ENCODE measurements around the gene TMEM147. TPM values are rescaled to one million over a fixed set of nuclear protein-coding genes. Genes with fewer than 3 reads are reported as not detected.

Gene TMEM147
- total RNA-seq, 2 experiments from 2014 or later: 20.3 to 22.0 TPM

- peaks cover 19% of the 10 kb centered on the region in 2 experiments for H3K27me3 ChIP-seq (ENCODE audit: control insufficient read depth in 1 of 2, insufficient read depth in 2 of 2, low read length in 2 of 2)
- no peaks in the 10 kb centered on the region for H3K36me3 ChIP-seq (ENCODE audit: insufficient read depth, low read length)
- no peak within 1 kb of the TSS for H3K4me3 ChIP-seq (ENCODE audit: low read length)
- intact Hi-C loops (cut with DNase I, micrococcal nuclease): no loop called here
- no peak for DNase-seq
- H3K27me3 Mint-ChIP-seq: peaks cover 63% of the 10 kb centered on the region
- ChIA-PET POLR2A (no interaction called here), CTCF (no interaction called here)
- no peak within 1 kb of the TSS for H3K27ac Mint-ChIP-seq
- no peak for ATAC-seq (ENCODE audit: poor library complexity)
- H3K9me3 Mint-ChIP-seq: no peaks in the 10 kb centered on the region
- TF ChIP-seq CTCF (IDR thresholded peaks at IDR 0.05): no peak
- peaks cover 20% of the 10 kb centered on the region for H3K4me1 ChIP-seq (ENCODE audit: insufficient read depth, low read length)
- peaks cover 0 to 3% of the 10 kb centered on the region in 2 experiments for H3K9me3 ChIP-seq (ENCODE audit: control insufficient read depth in 1 of 2, insufficient read depth in 1 of 2, low read length in 2 of 2)
- H3K36me3 Mint-ChIP-seq (ENCODE audit: low read depth): no peaks in the 10 kb centered on the region
- no peak within 1 kb of the TSS for H3K4me3 Mint-ChIP-seq
- no peak within 1 kb of the TSS for H3K27ac ChIP-seq (ENCODE audit: low read depth in 1 of 2, low read length in 2 of 2)
- peaks cover 17% of the 10 kb centered on the region for H3K4me1 Mint-ChIP-seq (ENCODE audit: low read depth)
These were observed 31.7 kb upstream of the TMEM147 start, which contains the start of gene DMKN for GRCh38 chr19:35513628-35514281. TSS of gene DMKN (minus strand) at chr19:35513649. CDS start at chr19:35513475, 174 bp downstream.

GRCh38 chr19:35514282-35514809 is 31.1 kb upstream of the TMEM147 start:
- Mint-ChIP-seq H3K9me3 (no peaks in the 10 kb centered on the region), H3K36me3 (ENCODE audit: low read depth) (no peaks in the 10 kb centered on the region), H3K27ac (no peak overlapping the region), H3K4me1 (ENCODE audit: low read depth) (peaks cover 13% of the 10 kb centered on the region), H3K4me3 (no peak overlapping the region), H3K27me3 (peaks cover 62% of the 10 kb centered on the region)
- no peak for TF ChIP-seq CTCF (IDR thresholded peaks at IDR 0.05)
- Histone ChIP-seq H3K4me3 (ENCODE audit: low read length) (no peak overlapping the region), H3K27me3 (ENCODE audit: control insufficient read depth in 1 of 2, insufficient read depth in 2 of 2, low read length in 2 of 2) (peaks cover 15 to 19% of the 10 kb centered on the region in 2 experiments), H3K9me3 (ENCODE audit: control insufficient read depth in 1 of 2, insufficient read depth in 1 of 2, low read length in 2 of 2) (peaks cover 0 to 3% of the 10 kb centered on the region in 2 experiments), H3K4me1 (ENCODE audit: insufficient read depth, low read length) (peaks cover 15% of the 10 kb centered on the region), H3K36me3 (ENCODE audit: insufficient read depth, low read length) (no peaks in the 10 kb centered on the region), H3K27ac (ENCODE audit: low read depth in 1 of 2, low read length in 2 of 2) (no peak overlapping the region)
- DNase-seq (no peak), ATAC-seq (ENCODE audit: poor library complexity) (no peak)
- CTCF ChIA-PET: no interaction called here
- POLR2A ChIA-PET: no interaction called here
- intact Hi-C loops (cut with DNase I, micrococcal nuclease): no loop called here

GRCh38 chr19:35516310-35516709 is 29.1 kb upstream of the TMEM147 start:
- no peak for DNase-seq
- Mint-ChIP-seq H3K4me3 (no peak overlapping the region), H3K9me3 (no peaks in the 10 kb centered on the region), H3K4me1 (ENCODE audit: low read depth) (no peaks in the 10 kb centered on the region), H3K27ac (no peak overlapping the region), H3K27me3 (peaks cover 47% of the 10 kb centered on the region), H3K36me3 (ENCODE audit: low read depth) (no peaks in the 10 kb centered on the region)
- H3K27me3 ChIP-seq (ENCODE audit: control insufficient read depth in 1 of 2, insufficient read depth in 2 of 2, low read length in 2 of 2): peaks cover 5 to 7% of the 10 kb centered on the region in 2 experiments
- CTCF ChIA-PET: no interaction called here
- H3K27ac ChIP-seq (ENCODE audit: low read depth in 1 of 2, low read length in 2 of 2): no peak overlapping the region
- no peaks in the 10 kb centered on the region for H3K9me3 ChIP-seq (ENCODE audit: control insufficient read depth in 1 of 2, insufficient read depth in 1 of 2, low read length in 2 of 2)
- POLR2A ChIA-PET: interaction anchor here (0.8 kb wide), 1 partner anchor 124 kb away, joined by 3 read pairs; no protein-coding TSS in a partner anchor
- H3K4me3 ChIP-seq (ENCODE audit: low read length): no peak overlapping the region
- no peak for ATAC-seq (ENCODE audit: poor library complexity)
- TF ChIP-seq CTCF (IDR thresholded peaks at IDR 0.05): no peak
- no peaks in the 10 kb centered on the region for H3K4me1 ChIP-seq (ENCODE audit: insufficient read depth, low read length)
- intact Hi-C loops (cut with DNase I, micrococcal nuclease): no loop called here
- H3K36me3 ChIP-seq (ENCODE audit: insufficient read depth, low read length): no peaks in the 10 kb centered on the region
